GM19239 (cell line): ENCODE measurements around the gene LTA.
"Not testable (repeated sequence)": the region's sequence is repeated elsewhere in the genome, so short reads cannot be mapped to it uniquely, and the experiment has no call there.

Source experiments
- DNase-seq: peaks from one replicate; pipeline ENCODE4 v3.0.0; 2011; ENCODE audit warnings: low spot score; ENCODE audit not compliant: insufficient read length
- FAIRE-seq: peaks from 2 replicates; lab custom pipeline; 2011; peaks lifted over from hg19 to GRCh38; lab: Jason Lieb, UNC

Gene LTA

DNA sequence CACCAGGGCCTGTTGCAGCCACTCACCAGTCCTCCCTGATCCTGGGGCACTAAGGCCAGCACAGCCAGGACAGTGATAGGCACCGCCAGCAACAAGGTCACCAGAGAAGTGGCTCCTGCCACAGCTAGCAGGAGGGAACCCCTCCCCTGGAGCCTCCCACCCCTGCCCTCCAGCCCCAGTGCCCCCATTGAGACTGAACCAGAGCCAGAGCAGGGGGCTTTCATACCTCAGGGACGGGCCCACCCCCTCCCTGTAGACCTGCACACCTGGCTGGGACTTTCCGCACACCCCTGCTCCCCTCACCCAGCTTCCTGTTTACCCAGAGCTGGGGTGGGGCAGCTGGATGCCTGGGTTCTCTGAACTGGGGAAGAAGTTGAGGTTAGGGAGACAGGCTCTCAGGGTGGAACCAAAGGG, 10.1 kb downstream of the LTA start, which contains the start of gene LTB:
Gene LTB, minus strand, starts transcription at position 195 of the 414 bp plus-strand sequence. Its CDS starts 7 bp downstream, at position 188.
- DNase-seq (no peak), FAIRE-seq (no peak)

DNA sequence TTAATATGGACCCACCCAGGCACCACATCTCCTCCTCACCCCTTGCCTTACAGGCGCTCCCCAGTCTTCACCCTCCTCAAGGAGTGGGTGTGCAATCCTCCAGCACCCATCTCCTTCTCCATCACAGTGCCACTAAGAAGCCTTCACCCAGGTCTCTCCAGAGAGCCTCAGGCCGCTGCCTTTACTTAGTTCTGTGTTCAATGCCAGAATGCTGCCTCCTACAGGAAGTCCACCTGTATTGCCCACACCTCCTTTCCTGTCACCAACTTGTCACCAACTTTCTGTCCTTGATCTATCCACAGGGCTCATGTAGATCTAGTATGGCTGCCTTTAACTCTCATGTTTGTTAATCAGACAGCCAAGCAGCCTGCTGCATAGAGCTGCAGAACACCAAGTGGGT, 13.4 kb downstream of the LTA start:
- FAIRE-seq (peak; percentile 84), DNase-seq (no peak)

DNA sequence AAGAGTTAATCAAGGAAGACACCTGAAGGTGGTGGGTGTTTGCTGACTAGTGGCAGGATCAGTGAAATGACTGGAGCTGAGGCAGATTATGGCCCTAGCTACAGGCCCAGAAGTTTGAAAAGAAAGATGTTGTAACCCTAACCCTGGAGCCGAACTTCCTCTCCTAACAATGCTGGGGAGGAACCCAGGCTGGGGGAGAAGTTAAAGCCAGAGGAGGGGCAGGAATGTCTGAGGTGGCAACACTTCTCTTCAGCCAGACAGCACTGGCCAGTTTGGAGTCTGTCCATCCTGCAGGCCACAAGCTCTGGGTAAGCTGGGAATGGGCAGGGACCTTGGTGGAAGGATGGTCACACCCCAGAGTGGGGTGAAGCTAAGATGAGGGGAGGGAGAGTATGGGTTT, 13.9 kb downstream of the LTA start, which contains the start of gene LST1:
Gene LST1, plus strand, starts transcription at position 270 of the 400 bp plus-strand sequence. CDS start 1,023 bp downstream, outside the sequence.
- FAIRE-seq = peak; percentile 35
- no peak for DNase-seq

DNA sequence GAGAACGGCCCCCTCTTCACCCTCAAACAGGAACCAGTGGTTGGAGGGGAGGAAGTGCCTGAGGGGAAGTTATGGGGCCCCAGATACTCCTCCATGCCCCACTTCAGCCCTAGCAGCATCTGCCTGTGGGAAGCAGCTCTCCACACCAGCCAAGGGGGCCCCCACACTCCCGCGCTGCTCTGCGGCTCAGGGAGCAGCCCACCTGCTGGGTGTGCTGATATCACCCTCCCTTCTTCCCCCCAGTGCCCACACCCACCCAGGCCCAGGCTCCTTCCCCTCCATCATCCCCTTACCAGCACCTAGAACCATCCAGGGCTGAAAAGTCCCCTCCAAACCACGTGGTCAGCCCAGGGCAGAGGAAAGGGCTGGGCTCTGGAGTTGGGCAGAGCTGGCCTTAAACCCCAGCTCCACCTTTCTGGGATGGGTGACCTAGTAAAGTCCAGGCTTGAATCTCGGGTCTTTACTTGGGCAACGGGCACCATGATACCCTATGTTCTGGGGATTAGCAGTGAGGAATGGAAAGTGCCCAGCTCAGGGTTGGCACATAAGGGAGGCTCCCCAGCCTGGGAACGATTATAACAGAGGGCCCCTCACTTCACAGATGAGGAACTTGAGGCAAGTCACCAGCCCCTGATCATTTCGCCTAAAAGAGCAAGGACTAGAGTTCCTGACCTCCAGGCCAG, 14.7 kb downstream of the LTA start:
- no peak for FAIRE-seq
- DNase-seq = no peak

DNA sequence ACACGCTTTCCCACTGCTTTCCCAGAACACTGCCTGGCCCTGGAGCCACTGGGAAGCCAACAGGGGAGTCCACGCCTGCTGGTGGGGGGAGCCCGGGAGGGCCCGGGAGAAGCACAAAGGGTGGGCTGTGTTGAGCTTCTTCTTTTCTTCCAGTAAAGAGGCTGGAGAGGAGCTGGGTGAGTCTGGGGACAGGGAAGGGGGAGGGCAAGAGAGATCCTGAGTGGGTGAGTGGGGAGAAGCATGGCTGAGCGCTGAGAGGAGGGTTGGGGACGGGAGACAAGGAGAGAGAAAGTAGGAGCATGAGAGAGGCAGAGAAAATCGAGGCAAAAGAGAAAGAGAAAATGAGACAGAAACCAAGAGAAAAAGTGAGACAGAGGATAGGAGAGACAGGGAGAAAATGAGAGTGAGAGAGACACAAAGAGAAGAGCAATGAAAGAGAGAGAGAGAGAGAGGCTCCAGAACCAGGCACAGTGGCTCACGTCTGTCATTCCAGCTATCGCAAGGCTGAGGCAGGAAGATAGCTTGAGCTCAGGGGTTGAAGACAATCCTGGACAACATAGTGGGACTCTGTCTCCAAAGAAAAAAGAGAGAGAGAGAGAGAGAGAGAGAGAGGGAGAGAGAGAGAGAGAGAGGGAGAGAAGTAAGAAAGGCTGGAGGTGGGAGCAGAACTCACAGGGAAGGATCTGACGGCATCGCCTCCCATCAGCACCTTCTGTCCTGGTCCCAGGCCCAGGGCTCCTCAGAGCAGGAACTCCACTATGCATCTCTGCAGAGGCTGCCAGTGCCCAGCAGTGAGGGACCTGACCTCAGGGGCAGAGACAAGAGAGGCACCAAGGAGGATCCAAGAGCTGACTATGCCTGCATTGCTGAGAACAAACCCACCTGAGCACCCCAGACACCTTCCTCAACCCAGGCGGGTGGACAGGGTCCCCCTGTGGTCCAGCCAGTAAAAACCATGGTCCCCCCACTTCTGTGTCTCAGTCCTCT, 16.0 kb downstream of the LTA start:
- DNase-seq (no peak), FAIRE-seq (peak; percentile 92)

DNA sequence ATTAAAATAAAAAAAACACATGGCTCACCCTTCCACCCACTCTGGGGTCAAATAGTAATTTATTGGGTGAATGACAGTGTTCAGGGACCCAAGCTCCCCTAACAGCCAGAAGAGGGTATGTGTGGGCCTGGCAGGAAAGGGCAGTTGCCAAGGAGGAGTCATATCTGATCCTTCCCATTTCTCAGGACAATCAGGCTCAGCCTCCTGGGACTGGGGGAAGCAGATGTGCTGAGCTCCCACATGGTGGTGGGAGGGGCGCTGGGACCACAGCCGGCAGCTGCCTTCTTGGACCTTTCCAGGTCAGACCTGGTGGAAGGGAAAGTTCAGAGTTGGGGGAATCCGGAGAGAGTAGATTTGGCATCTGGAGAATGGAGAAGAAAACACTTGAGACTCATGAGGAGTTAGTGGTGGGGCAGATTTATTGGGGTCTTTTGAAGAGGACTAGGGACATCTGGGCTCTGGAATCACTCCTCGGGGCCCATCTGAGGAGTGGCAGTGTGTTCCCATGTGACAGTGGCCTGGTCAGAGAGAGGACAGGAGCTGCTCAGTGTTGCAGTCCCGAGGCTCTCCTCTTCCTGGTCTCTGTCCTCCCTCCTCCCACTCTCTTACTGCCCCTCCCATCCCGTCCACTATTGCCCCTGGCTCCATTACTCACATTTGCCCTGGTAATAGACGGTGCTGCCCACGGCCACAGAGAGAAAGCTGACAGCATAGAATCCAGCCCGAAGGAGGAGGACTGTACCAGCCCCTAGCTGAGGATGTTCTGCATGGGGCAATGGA, 17.0 kb downstream of the LTA start:
- DNase-seq = no peak
- FAIRE-seq = no peak

DNA sequence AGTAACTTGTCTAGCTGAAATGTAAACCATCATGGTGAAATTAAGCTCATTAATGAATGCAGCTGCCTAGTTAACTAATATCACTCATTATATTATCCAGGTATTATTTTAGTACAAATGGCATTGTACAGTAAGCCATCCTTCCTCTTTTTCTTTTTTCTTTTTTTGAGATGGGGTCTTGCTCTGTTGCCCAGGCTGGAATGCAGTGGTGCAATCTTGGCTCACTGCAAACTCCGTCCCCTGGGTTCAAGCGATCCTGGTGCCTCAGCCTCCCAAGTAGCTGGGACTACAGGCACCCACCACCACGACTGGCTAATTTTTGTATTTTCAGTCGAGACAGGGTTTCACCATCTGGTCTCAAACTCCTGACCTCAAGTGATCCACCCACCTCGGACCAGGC, 18.6 kb downstream of the LTA start:
- DNase-seq, FAIRE-seq: not testable (repeated sequence)

DNA sequence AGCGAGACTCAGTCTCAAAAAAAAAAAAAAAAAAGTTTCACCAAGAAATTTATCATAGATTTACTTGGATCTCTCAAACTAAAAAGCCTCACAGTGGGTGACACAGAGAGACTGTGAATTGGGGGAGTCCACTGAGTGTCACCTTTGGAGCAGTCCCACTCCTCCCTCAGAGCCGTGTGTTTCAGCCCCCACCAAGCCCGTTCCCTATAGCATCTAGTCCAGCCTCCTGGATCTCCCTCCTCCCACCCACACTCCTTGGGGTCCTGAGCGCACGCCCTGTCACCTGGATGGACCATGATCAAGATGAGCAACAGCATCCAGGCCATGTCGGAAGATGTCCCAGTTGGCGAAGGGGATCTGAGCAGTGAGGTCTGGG, 20.3 kb downstream of the LTA start:
- DNase-seq (no peak), FAIRE-seq (no peak)

DNA sequence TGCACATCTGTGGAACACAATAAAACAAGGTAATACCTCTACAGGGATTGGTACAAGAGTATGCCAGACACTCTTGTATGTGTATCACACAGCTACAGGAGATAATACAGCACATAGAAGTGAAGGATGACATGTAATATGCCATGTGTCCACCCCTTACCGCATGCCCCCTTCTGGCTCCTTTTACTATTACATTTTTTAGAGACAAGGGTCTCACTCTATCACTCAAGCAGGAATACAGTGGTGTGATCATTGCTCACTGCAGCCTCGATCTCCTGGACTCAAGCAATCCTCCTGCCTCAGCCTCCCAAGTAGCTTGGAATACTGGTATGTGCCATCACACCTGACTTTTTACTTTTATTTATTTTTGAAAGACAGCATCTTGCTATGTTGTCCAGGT, 24.9 kb downstream of the LTA start:
- DNase-seq = no peak
- FAIRE-seq = peak; percentile 77

DNA sequence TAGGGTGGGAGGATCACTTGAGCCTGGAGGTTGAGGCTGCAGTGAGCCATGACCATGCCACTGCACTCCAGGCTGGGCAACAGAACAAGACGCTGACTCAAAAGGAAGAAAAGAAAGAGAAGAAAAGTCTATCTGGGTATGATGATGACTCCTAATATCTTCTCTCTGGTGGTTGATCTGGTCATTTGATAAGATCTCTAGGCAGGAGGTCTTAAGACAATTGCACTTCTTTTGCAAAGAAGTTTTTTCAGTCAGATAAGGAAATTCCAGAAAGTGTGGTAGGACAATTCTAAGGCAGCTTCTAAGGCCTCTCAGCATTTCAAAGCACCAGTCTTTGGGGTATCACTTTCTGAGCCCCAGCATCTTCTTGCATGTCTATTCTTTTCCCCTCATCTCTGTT, 35.2 kb downstream of the LTA start:
- DNase-seq = no peak
- no peak for FAIRE-seq

DNA sequence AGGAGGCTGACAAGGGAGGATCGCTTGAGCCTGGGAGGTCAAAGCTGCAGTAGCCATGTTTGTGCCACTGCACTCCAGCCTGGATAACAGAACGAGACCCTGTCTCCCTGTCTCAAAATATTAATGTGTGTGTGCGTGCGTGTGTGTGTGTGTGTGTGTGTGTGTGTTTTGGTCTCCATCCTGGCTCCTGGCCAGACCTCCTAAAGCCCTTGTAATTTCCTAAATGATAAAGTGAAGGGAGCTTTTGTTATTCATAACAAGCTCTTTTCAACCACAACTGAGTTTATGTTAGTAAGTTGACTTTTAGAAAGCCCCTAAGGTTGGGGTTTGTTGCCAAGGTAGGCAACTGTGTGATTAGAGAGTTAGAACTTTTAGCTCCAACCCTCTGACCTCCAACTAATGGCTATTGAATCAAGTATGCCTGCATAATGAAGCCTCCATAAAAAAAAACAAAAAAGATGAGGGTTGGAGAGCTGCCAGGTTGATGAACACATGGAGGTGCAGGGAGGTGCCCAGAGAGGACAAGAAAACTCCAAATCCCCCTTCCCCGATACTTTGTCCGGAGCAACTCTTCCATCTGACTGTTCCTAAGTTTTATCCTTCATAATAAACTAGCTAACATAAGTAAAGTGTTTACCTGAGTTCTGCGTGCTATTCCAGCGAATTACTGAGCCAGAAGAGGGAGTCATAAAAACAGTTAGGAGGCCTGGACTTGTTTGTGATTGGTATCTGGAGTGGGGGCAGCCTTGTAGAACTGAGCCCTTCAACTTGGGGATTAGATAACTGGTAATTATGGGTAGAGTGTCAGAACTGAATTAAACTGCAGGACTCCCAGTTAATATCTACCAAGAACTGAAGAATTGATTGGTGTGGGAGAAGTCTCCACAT, 37.7 kb downstream of the LTA start:
- DNase-seq (no peak), FAIRE-seq (no peak)

DNA sequence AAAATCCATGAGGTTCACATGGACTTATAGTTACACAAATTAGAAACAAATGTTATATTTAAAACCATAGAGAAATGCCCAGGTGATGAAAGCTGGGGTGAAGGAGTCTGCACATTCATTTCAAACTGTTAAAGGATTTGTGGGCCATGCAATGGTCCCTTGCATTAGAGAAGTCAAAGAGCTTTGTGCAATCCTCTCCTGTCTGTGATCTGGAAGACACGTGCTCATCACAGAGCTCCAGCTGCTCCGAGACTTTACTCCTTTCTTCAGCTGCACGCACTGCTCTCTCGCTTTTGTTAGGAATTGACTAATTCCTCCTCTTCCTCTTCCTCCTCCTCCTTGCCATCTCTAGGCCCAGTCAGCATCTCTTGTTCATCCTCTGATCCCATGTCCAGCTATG, 38.9 kb downstream of the LTA start:
- FAIRE-seq (no peak), DNase-seq (no peak)

DNA sequence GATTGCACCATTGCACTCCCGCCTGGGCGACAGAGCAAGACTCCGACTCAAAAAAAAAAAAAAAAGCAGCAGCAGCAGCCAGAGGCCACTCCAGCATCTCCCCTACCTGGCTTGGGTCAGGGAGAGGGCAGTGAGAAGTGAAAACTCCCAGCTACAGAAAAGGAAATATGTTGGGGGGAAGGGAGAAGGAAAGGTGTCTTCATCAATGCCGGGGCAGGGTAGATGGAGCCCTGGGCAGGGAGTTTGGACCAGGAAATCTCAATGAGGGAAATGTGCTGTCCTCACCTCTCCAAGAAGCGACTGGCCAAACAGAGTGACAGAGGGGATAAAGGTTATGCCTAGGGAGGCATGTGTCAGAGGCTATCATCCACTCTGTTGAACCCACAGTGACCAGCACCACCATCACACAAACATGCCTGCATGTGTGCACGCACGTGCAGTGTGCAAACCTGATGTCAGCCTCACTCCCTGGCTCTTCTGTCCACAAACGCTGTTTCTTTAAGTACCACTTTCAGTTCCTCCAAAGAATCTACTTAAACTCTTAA, 42.1 kb downstream of the LTA start:
- DNase-seq (no peak), FAIRE-seq (peak; percentile 85)

DNA sequence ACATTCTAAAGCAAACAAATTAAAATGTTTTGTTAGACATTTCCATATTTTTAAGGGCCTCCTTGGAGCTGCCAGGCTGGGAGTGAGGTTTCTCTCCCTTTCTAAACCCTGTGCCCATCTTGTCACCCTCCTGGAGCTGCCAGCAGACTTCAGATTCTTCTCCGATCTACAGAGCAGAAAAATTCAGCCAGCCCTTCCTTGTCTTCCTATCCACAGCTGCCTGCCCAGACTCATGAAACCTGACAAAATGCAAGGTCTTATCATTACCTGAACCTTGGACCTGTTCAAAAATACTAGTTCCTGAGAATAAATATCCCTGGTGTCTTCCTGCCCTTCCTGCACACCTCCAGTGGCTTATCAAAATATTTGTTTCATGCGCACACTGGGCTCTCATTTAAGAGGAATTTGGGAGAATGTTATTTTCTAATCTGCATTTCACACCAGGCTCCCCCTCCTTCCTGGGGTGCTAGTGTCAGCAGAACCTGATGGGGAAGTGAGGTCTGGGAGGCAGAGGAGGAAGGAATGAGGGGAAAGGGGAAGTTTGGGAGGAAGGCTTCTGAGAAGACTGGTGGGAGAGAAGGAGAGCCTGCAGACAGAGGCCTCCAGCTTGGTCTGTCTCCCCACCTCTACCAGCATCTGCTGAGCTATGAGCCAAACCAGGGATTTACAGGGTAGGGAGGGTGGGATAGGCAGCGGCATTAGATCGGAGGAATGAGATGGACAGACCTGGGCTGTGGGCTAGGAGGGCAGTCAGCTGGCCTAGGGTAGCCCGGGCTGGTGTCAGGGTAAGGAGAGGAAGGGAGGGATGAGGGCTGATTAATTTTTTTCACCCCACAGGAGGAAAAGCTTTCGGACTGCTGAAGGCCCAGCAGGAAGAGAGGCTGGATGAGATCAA, 42.8 kb downstream of the LTA start, which contains the start of gene AIF1:
Gene AIF1, plus strand, starts transcription at position 551 of the 895 bp plus-strand sequence. Its CDS starts 96 bp downstream, at position 647.
- FAIRE-seq (no peak), DNase-seq (no peak)

DNA sequence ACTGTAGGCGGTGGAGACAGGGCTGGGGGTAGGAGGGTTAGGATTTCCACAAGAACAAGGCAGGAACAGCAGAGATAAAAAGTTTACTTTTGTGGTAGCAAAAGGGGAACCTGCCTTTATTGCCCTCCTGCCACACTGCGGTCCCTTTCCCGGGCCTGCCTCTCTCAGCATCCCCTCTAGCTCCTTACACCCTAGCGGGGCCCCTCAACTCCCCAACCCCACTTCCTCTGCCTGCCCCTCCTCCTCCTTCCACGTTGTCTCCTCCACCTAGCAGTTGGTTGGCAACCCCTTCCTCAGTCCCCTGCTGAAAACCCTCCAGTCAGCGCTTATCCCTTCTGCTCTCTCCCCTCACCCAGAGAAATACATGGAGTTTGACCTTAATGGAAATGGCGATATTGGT, 43.7 kb downstream of the LTA start:
- DNase-seq (no peak), FAIRE-seq (no peak)

DNA sequence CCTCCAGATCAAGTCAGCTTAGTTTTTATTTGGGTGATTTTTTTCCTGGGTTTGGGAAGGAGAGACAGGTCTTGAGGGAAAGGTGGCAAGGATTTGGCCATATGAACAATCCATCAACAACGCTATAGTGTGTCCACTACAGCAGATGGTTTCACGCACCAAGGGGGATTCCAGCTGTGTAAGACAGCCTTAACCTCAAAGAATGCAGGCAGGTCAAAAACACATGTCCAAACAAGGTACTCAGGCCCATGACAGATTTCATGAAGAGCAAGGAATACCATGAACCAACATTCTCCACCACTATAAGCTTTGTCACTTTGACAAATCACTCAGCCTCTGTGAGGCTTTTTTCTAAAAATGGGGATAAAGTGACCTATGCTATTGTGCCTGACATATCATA, 44.9 kb downstream of the LTA start:
- FAIRE-seq = no peak
- DNase-seq = no peak

DNA sequence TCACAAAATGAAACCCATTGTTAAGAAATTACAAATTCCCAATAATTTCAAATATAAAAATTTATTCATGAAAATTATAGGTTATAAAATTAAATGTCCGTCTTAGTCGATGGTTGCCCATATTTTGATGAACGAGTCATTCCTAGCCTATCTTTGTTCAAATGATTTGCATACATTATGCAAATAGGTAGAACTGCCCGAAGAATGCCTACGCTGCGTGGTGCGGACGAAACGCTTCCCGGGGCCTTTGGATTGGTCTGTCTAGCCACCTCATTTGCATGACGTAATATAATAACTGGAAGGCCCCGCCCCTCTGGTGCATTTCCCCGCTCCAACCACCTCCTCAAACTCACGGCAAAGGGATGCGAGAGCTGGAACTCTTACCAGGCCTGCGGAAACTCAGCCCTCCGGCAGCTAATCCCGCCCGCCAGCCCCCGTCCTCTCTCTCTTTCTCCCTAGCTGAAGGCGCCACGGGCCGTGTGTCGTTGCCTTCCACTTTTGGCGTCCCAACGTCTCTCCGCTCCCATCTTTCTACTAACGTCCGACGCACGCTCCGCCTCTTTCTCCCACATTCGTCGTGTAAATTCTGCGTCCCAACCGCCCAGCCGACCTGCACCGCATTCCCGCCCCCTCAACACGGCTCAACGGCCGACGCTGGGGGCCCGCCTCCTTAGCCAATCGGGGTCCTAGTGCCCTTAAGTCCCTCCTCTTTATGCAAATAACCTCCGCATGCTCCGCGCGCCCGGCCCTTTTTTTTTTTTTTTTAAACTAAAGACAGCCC, 47.9 kb downstream of the LTA start:
- peak; percentile 85 for DNase-seq
- FAIRE-seq = peak; percentile 97
